HEK293 (cell line): ENCODE results near the gene PTPRK.

ENCODE experiments used
- CTCF ChIA-PET: fragments of 350-600 bp; formaldehyde crosslinking; extraction: SDS; loops from one replicate; lab custom pipeline; 2021; ENCODE audit warnings: antibody characterized with exemption; lab: Yijun Ruan, JAX
- POLR2A ChIA-PET: fragments of 300-600 bp; formaldehyde crosslinking; extraction: SDS; loops from one replicate; lab custom pipeline; 2020; ENCODE audit warnings: antibody characterized with exemption, inconsistent platforms; lab: Yijun Ruan, JAX
- H3K27ac ChIP-seq: fragments of 200-500 bp; sonication (Bioruptor generic); 2 replicates; pipeline ENCODE4 v1.5.1; 2014; ENCODE audit warnings: low read depth, low read length, control low read depth, inconsistent platforms; ENCODE audit errors: extremely low read depth
- H3K36me3 ChIP-seq, 2 experiments: fragments of 200-500 bp in 1 of 2; sonication (Bioruptor generic) in 1 of 2; 1 replicate in 1 of 2; 2 replicates in 1 of 2; pipeline ENCODE4 v1.5.1; 2014 to 2017; ENCODE audit warnings: inconsistent platforms in 2 of 2, low read length in 2 of 2; ENCODE audit not compliant: control insufficient read depth in 2 of 2, insufficient read depth in 1 of 2
- H3K4me1 ChIP-seq: fragments of 200-500 bp; sonication (Bioruptor generic); 2 replicates; pipeline ENCODE4 v1.5.1; 2014; ENCODE audit warnings: mild to moderate bottlenecking, low read length, inconsistent platforms; ENCODE audit not compliant: control insufficient read depth, insufficient read depth
- H3K4me3 ChIP-seq: 2 replicates; pipeline ENCODE4 v1.5.1; 2011; ENCODE audit warnings: low read depth, mild to moderate bottlenecking, control low read depth, low read length, moderate library complexity
- H3K9me3 ChIP-seq: fragments of 200-500 bp; sonication (Bioruptor generic); 2 replicates; pipeline ENCODE4 v1.5.1; 2014; ENCODE audit warnings: low read depth, low read length, inconsistent platforms; ENCODE audit not compliant: control insufficient read depth, insufficient read depth
- BCL11A ChIP-seq: fragments of 450-650 bp; formaldehyde crosslinking; IDR thresholded peaks from 2 replicates; pipeline ENCODE4 v1.5.1; 2016; ENCODE audit warnings: low read depth, missing biosample characterization, missing genetic modification characterization
- HOXA7 ChIP-seq: sonication (generic); formaldehyde crosslinking; IDR thresholded peaks from 2 replicates; pipeline ENCODE4 v1.8.1; 2022; ENCODE audit warnings: missing genetic modification reagents, borderline replicate concordance
- KLF16 ChIP-seq: fragments of 450-650 bp; formaldehyde crosslinking; IDR thresholded peaks from 2 replicates; pipeline ENCODE4 v1.5.1; 2017; ENCODE audit warnings: missing biosample characterization, missing genetic modification characterization
- PRDM6 ChIP-seq: fragments of 450-650 bp; formaldehyde crosslinking; IDR thresholded peaks from 2 replicates; pipeline ENCODE4 v1.5.1; 2017; ENCODE audit warnings: missing biosample characterization, missing genetic modification characterization
- TCF7L2 ChIP-seq: IDR thresholded peaks from 2 replicates; pipeline ENCODE4 v1.6.1; 2011; ENCODE audit warnings: low read depth, mild to moderate bottlenecking, inconsistent platforms, low read length, moderate library complexity, borderline replicate concordance
- ZEB2 ChIP-seq: fragments of 450-650 bp; formaldehyde crosslinking; IDR thresholded peaks from 2 replicates; pipeline ENCODE4 v1.5.1; 2016; ENCODE audit warnings: missing biosample characterization, missing genetic modification characterization
- ZNF169 ChIP-seq: fragments of 450-650 bp; formaldehyde crosslinking; IDR thresholded peaks from 2 replicates; pipeline ENCODE4 v1.5.1; 2016; ENCODE audit warnings: missing biosample characterization, missing genetic modification characterization
- ZNF175 ChIP-seq: fragments of 450-650 bp; formaldehyde crosslinking; IDR thresholded peaks from 2 replicates; pipeline ENCODE4 v1.5.1; 2016; ENCODE audit warnings: missing biosample characterization, missing genetic modification characterization
- ZNF2 ChIP-seq: fragments of 450-650 bp; formaldehyde crosslinking; IDR thresholded peaks from 2 replicates; pipeline ENCODE4 v1.5.1; 2016; ENCODE audit warnings: missing biosample characterization, missing genetic modification characterization
- ZNF211 ChIP-seq: fragments of 450-650 bp; formaldehyde crosslinking; IDR thresholded peaks from 2 replicates; pipeline ENCODE4 v1.5.1; 2016; ENCODE audit warnings: low read depth, missing biosample characterization, missing genetic modification characterization
- ZNF280D ChIP-seq: fragments of 450-650 bp; formaldehyde crosslinking; IDR thresholded peaks from 2 replicates; pipeline ENCODE4 v1.5.1; 2016; ENCODE audit warnings: missing biosample characterization, missing genetic modification characterization
- ZNF302 ChIP-seq: fragments of 450-650 bp; formaldehyde crosslinking; IDR thresholded peaks from 2 replicates; pipeline ENCODE4 v1.5.1; 2016; ENCODE audit warnings: missing biosample characterization, missing genetic modification characterization, low read depth
- ZNF341 ChIP-seq: fragments of 450-650 bp; formaldehyde crosslinking; IDR thresholded peaks from 2 replicates; pipeline ENCODE4; 2016; ENCODE audit warnings: low read depth, missing biosample characterization, missing genetic modification characterization
- ZNF610 ChIP-seq: fragments of 450-650 bp; formaldehyde crosslinking; IDR thresholded peaks from 2 replicates; pipeline ENCODE4 v1.5.1; 2016; ENCODE audit warnings: missing biosample characterization, missing genetic modification characterization, borderline replicate concordance
- ZNF654 ChIP-seq: fragments of 450-650 bp; formaldehyde crosslinking; IDR thresholded peaks from 2 replicates; pipeline ENCODE4 v1.5.1; 2016; ENCODE audit warnings: low read depth, missing biosample characterization, missing genetic modification characterization
- ZNF660 ChIP-seq: fragments of 450-650 bp; IDR thresholded peaks from 2 replicates; pipeline ENCODE4 v1.5.1; 2018; ENCODE audit warnings: missing biosample characterization, mild to moderate bottlenecking, missing genetic modification characterization
- ZSCAN16 ChIP-seq: fragments of 450-650 bp; formaldehyde crosslinking; IDR thresholded peaks from 2 replicates; pipeline ENCODE4 v1.5.1; 2016; ENCODE audit warnings: missing biosample characterization, missing genetic modification characterization
- TF ChIP-seq, protein P1 (sequence below): fragments of 450-650 bp; IDR thresholded peaks from 2 replicates; pipeline ENCODE4 v1.5.1; 2018; ENCODE audit warnings: missing biosample characterization, missing genetic modification characterization
- TF ChIP-seq, protein P2 (sequence below): fragments of 450-650 bp; formaldehyde crosslinking; IDR thresholded peaks from 2 replicates; pipeline ENCODE4 v1.5.1; 2016; ENCODE audit warnings: missing biosample characterization, missing genetic modification characterization
- TF ChIP-seq, protein P3 (sequence below): sonication (generic); formaldehyde crosslinking; IDR thresholded peaks from 2 replicates; pipeline ENCODE4 v1.8.1; 2022; ENCODE audit warnings: mild to moderate bottlenecking, moderate library complexity, missing genetic modification reagents

PTPRK gene

DNA sequence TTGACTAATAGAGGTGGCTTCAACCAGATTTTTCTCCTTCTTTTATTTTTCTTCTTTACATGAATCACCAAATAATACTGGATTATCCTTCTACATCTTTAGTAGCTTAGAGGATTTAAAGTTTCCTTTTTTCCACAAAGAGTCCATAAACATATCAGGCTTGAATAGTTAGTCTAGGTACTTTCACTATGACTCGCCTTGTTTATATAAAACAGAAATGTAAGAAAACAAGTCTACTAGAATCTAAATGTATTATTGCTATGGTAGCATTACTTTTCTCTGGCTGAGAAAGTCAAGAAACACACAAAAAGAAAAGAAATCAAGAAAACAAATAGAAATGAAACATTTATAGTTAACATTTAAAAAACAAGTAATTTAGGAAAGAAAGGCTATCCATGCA is 215.2 kb downstream of the PTPRK start:
- POLR2A ChIA-PET: no interaction called here
- CTCF ChIA-PET: interaction anchor here (0.6 to 2.0 kb wide), 2 partner anchors 23 to 474 kb away, joined by 3 to 4 read pairs; no protein-coding TSS in a partner anchor
- no peak for TF ChIP-seq ZNF211 (tag by site-specific recombination)
- TF ChIP-seq, all 188 proteins: peak for 0

GRCh38 chr6:128303870-128304269 is 216.5 kb downstream of the PTPRK start:
- ChIA-PET CTCF (interaction anchor here (1.4 kb wide), 1 partner anchor 13 kb away, joined by 4 read pairs; no protein-coding TSS in a partner anchor), POLR2A (no interaction called here)
- Histone ChIP-seq H3K9me3 (no peaks in the 10 kb centered on the region), H3K4me1 (no peaks in the 10 kb centered on the region), H3K36me3 (no peaks in the 10 kb centered on the region), H3K27ac (no peak overlapping the region), H3K4me3 (no peak overlapping the region)
- TF ChIP-seq, protein P1, sequence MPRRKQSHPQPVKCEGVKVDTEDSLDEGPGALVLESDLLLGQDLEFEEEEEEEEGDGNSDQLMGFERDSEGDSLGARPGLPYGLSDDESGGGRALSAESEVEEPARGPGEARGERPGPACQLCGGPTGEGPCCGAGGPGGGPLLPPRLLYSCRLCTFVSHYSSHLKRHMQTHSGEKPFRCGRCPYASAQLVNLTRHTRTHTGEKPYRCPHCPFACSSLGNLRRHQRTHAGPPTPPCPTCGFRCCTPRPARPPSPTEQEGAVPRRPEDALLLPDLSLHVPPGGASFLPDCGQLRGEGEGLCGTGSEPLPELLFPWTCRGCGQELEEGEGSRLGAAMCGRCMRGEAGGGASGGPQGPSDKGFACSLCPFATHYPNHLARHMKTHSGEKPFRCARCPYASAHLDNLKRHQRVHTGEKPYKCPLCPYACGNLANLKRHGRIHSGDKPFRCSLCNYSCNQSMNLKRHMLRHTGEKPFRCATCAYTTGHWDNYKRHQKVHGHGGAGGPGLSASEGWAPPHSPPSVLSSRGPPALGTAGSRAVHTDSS (tag by site-specific recombination): no peak
- TF ChIP-seq ZNF175 (tag by site-specific recombination): no peak
- TF ChIP-seq ZNF341 (tag by site-specific recombination): no peak
- no peak for TF ChIP-seq ZEB2 (tag by site-specific recombination)
- TF ChIP-seq BCL11A (tag by site-specific recombination): no peak

More for the DNA sequence above, 215.2 kb downstream of the PTPRK start:
- H3K4me3 ChIP-seq: no peak overlapping the region
- peaks cover 2% of the 10 kb centered on the region; the same call in 1 of the 2 replicates for H3K4me1 ChIP-seq
- H3K36me3 ChIP-seq: no peaks in the 10 kb centered on the region
- no peak overlapping the region for H3K27ac ChIP-seq
- H3K9me3 ChIP-seq: no peaks in the 10 kb centered on the region

- H3K9me3 ChIP-seq: no peaks in the 10 kb centered on the region
- CTCF ChIA-PET: interaction anchor here (1.4 kb wide), 1 partner anchor 14 kb away, joined by 4 read pairs; no protein-coding TSS in a partner anchor
- no peak overlapping the region for H3K4me3 ChIP-seq
- POLR2A ChIA-PET: no interaction called here
- H3K36me3 ChIP-seq: no peaks in the 10 kb centered on the region
- no peaks in the 10 kb centered on the region for H3K4me1 ChIP-seq
- H3K27ac ChIP-seq: no peak overlapping the region
- TF ChIP-seq ZNF169 (tag by site-specific recombination) (no peak), ZNF654 (tag by site-specific recombination) (no peak), TCF7L2 (no peak), ZNF660 (tag by site-specific recombination) (no peak), ZNF302 (tag by site-specific recombination) (no peak), PRDM6 (tag by site-specific recombination) (no peak), ZNF280D (tag by site-specific recombination) (no peak), ZNF610 (tag by site-specific recombination) (no peak), KLF16 (tag by site-specific recombination) (no peak), HOXA7 (no peak), ZNF2 (tag by site-specific recombination) (no peak), ZSCAN16 (tag by site-specific recombination) (no peak)
- TF ChIP-seq, protein P2, sequence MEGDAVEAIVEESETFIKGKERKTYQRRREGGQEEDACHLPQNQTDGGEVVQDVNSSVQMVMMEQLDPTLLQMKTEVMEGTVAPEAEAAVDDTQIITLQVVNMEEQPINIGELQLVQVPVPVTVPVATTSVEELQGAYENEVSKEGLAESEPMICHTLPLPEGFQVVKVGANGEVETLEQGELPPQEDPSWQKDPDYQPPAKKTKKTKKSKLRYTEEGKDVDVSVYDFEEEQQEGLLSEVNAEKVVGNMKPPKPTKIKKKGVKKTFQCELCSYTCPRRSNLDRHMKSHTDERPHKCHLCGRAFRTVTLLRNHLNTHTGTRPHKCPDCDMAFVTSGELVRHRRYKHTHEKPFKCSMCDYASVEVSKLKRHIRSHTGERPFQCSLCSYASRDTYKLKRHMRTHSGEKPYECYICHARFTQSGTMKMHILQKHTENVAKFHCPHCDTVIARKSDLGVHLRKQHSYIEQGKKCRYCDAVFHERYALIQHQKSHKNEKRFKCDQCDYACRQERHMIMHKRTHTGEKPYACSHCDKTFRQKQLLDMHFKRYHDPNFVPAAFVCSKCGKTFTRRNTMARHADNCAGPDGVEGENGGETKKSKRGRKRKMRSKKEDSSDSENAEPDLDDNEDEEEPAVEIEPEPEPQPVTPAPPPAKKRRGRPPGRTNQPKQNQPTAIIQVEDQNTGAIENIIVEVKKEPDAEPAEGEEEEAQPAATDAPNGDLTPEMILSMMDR (tag by site-specific recombination): no peak
- TF ChIP-seq, protein P3, sequence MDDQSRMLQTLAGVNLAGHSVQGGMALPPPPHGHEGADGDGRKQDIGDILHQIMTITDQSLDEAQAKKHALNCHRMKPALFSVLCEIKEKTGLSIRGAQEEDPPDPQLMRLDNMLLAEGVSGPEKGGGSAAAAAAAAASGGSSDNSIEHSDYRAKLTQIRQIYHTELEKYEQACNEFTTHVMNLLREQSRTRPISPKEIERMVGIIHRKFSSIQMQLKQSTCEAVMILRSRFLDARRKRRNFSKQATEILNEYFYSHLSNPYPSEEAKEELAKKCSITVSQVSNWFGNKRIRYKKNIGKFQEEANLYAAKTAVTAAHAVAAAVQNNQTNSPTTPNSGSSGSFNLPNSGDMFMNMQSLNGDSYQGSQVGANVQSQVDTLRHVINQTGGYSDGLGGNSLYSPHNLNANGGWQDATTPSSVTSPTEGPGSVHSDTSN: no peak
Observed at GRCh38 chr6:128302942-128303341, 217.5 kb downstream of the PTPRK start.
